ENCODE data around the gene COQ9. TPM values are rescaled to one million over a fixed set of nuclear protein-coding genes. Genes with fewer than 3 reads are reported as not detected.

The COQ9 gene
- total and polyA plus RNA-seq, 4 donors: 22.0 to 48.2 (median 29.2) TPM

DNA sequence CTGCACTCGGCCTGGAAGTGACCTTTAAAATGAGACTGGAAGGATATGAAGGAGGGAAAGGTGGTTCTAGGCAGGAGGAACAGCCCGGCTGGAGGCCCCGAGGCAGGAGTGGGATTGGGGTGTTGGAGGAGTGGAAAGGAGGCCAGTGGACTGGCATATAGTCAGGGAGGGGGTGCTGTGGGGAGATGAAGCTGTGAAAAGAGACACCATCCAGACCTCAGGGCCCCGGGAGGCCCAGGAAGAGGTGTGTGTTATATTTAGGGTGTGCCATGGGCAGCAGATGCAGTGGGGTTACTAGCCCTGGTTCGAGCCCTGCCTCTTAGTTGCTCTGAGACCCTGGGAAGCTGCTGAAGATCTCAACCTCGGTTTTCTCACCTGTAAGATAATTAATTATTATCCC lies 57.9 kb downstream of the COQ9 start:
- Histone ChIP-seq H3K27me3 (ENCODE audit: control insufficient read depth in 1 of 2, insufficient read depth in 2 of 2, low read length in 1 of 2) (no peaks in the 10 kb centered on the region), H3K4me3 (ENCODE audit: low read length in 2 of 2) (no peak overlapping the region), H3K27ac (ENCODE audit: low read depth in 1 of 2, low read length in 2 of 2) (no peak overlapping the region), H3K36me3 (ENCODE audit: control insufficient read depth in 1 of 2, insufficient read depth in 2 of 2, low read length in 1 of 2) (no peaks in the 10 kb centered on the region), H3K4me1 (ENCODE audit: control insufficient read depth in 1 of 2, insufficient read depth in 2 of 2, low read length in 2 of 2) (no peaks in the 10 kb centered on the region), H3K9me3 (ENCODE audit: control insufficient read depth, low read length) (no peaks in the 10 kb centered on the region)
- no peak for DNase-seq
- intact Hi-C loops (cut with DNase I): no loop called here
- WGBS, 2 donors: 81 to 84% methylated on average over 6 of the region's 6 CpGs
- ATAC-seq (ENCODE audit: low FRiP score): no peak

DNA sequence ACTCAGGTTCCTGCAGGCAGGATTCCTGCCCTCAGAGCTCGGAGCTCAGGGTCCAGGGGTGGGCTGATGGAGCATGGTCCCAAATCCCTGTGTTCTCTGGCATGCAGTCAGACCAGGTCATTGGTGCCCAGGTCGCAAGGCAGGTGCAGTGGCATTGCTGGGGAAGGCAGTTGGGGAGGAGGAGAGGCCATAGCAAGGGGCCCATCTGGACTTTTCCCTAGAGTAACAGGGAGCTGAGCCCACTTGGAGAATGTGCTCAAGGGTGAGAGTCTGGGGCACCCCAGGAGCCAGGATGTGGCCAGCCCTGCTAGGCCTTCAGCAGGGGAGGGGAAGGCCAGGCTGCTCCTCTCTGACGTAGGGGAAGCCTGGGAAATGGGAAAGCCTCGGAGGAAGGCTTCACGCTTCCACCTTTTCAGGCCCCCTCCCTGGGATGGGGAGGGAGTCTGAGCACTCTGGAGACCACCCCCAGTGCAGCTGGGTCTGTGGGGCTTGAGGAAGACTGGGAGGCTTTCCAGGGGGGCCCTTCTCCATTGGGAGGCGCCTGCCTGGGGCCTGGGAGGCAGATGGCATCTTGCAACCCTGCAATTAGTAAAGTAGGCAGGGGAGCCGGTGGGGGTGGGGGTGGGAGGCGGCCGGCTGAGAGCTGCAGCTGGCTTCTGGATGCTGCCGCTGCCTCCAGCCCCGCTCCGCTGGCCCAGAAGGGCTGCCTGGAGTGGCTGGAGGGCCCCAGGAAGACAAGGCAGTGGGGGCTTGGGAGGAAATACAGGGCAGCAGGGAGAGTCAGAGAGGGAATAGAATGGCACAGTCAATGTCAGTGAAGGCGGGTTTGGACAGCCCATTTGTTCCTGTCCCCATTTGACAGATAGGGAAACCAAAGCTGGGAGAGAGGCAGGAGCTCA lies 60.1 kb downstream of the COQ9 start:
- H3K27me3 ChIP-seq (ENCODE audit: control insufficient read depth in 1 of 2, insufficient read depth in 2 of 2, low read length in 1 of 2): no peaks in the 10 kb centered on the region
- no peaks in the 10 kb centered on the region for H3K4me1 ChIP-seq (ENCODE audit: control insufficient read depth in 1 of 2, insufficient read depth in 2 of 2, low read length in 2 of 2)
- no peaks in the 10 kb centered on the region for H3K36me3 ChIP-seq (ENCODE audit: control insufficient read depth in 1 of 2, insufficient read depth in 2 of 2, low read length in 1 of 2)
- ATAC-seq (ENCODE audit: low FRiP score): no peak
- H3K4me3 ChIP-seq (ENCODE audit: low read length in 2 of 2): no peak overlapping the region
- no peak overlapping the region for H3K27ac ChIP-seq (ENCODE audit: low read depth in 1 of 2, low read length in 2 of 2)
- intact Hi-C loops (cut with DNase I): no loop called here
- no peaks in the 10 kb centered on the region for H3K9me3 ChIP-seq (ENCODE audit: control insufficient read depth, low read length)
- WGBS, 2 donors: 78 to 86% methylated on average over 11 to 13 of the region's 13 CpGs
- no peak for DNase-seq

DNA sequence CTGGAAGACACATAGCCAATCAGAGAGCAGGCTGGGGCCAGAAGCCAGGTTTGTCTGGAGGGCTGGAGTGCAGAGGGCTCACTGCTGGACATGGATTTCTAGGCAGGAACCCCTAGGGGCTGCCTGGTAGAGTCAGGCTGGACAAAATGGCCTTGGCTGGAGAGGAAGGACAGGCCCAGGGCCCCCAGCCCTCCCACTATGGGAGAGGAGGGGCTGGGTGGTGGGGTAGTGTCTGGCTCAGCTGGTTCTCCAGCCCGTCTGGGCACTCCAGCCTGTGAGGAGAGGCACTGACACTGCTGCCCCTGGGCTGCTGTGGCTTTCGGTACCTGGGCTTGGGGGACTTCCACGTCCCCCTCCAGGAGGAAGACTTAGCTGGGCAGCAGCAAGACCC lies 60.8 kb downstream of the COQ9 start:
- intact Hi-C loops (cut with DNase I): no loop called here
- no peak for DNase-seq
- Histone ChIP-seq H3K36me3 (ENCODE audit: control insufficient read depth in 1 of 2, insufficient read depth in 2 of 2, low read length in 1 of 2) (no peaks in the 10 kb centered on the region), H3K4me3 (ENCODE audit: low read length in 2 of 2) (no peak overlapping the region), H3K4me1 (ENCODE audit: control insufficient read depth in 1 of 2, insufficient read depth in 2 of 2, low read length in 2 of 2) (no peaks in the 10 kb centered on the region), H3K9me3 (ENCODE audit: control insufficient read depth, low read length) (no peaks in the 10 kb centered on the region), H3K27me3 (ENCODE audit: control insufficient read depth in 1 of 2, insufficient read depth in 2 of 2, low read length in 1 of 2) (no peaks in the 10 kb centered on the region), H3K27ac (ENCODE audit: low read depth in 1 of 2, low read length in 2 of 2) (no peak overlapping the region)
- 90 to 97% methylated on average over 3 of the region's 3 CpGs for WGBS, 2 donors
- no peak for ATAC-seq (ENCODE audit: low FRiP score)

DNA sequence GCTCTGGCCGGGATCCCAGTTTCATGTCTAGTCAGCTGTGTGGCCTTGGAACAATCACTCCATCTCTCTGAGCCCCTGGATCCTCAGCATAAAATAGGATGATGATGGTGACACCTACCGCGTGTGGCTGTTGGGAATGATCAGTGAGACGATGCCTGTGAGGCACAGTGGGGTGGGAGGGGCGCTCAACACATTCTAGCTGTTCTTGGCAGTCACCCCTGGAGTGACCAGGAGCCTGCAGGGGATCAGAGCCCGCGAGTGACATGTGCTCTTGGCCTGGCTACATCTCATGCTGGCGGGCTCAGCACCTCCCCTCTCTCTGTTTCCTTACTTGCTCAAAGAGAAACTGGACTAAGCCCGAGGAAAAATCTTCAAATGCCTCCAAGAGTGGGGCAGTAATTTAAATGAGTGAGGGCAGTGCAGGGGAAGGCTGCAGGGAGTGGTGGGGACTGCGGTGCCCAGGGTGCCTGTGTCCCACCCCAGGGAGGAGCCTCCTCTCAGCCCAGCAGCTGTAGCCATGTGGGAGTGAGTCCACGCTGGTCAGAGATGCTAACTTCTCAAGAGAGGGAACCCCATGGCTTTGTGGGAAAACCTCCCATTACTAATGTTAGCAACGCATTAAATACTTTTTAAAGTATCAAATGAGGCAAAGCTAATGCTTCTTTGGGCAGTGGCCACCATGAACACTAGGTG lies 62.1 kb downstream of the COQ9 start:
- no peaks in the 10 kb centered on the region for H3K4me1 ChIP-seq (ENCODE audit: control insufficient read depth in 1 of 2, insufficient read depth in 2 of 2, low read length in 2 of 2)
- no peak overlapping the region for H3K4me3 ChIP-seq (ENCODE audit: low read length in 2 of 2)
- H3K27ac ChIP-seq (ENCODE audit: low read depth in 1 of 2, low read length in 2 of 2): no peak overlapping the region
- DNase-seq (no peak), ATAC-seq (ENCODE audit: low FRiP score) (no peak)
- no peaks in the 10 kb centered on the region for H3K36me3 ChIP-seq (ENCODE audit: control insufficient read depth in 1 of 2, insufficient read depth in 2 of 2, low read length in 1 of 2)
- H3K27me3 ChIP-seq (ENCODE audit: control insufficient read depth in 1 of 2, insufficient read depth in 2 of 2, low read length in 1 of 2): no peaks in the 10 kb centered on the region
- intact Hi-C loops (cut with DNase I): no loop called here
- H3K9me3 ChIP-seq (ENCODE audit: control insufficient read depth, low read length): no peaks in the 10 kb centered on the region
- 40 to 44% methylated on average over 12 of the region's 12 CpGs for WGBS, 2 donors

DNA sequence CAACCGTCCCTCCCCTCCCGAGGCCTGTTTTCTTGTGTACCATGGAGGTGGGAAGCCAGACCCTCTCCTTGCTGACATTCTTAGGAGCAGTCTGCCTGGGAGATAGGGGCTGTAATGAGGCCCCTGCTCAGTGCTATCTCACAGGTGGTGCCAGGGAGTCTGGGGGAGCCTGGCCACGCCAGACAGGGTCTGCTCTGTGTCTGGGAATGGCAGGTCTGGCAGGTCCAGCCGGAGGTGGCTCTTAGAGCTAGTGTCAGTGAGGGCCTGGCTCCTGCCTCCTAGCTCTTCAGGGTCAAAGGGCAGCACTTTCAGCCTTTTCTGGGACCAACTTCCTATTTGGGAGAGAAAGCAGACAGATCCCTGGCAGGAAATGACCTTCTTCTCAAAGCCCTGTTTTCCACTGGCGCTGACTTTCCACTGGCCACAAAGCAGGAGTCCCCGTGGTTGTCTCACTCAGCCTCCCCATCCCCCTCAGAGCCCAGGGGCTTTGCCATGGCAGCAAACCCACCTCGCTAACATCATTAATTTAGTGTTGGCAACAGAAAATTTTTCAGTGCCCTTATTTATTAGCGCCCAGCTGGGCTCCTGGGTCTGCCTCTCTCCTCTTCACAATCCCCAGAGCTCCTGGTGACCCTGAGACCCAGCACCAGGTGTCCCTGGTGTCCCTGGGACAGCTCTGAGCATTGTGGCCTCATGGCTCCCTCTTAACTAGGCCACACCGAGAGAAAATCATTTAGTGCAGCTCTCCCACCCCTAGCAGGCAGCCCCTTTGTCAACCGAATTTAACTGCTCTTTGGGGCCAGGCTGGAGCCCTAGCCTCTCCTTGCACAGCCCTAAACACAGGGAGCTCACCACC lies 63.0 kb downstream of the COQ9 start:
- DNase-seq: no peak
- intact Hi-C loops (cut with DNase I): no loop called here
- no peak for ATAC-seq (ENCODE audit: low FRiP score)

More for the DNA sequence above, 63.0 kb downstream of the COQ9 start:
- H3K4me1 ChIP-seq (ENCODE audit: control insufficient read depth in 1 of 2, insufficient read depth in 2 of 2, low read length in 2 of 2): no peaks in the 10 kb centered on the region
- H3K4me3 ChIP-seq (ENCODE audit: low read length in 2 of 2): no peak overlapping the region
- no peaks in the 10 kb centered on the region for H3K27me3 ChIP-seq (ENCODE audit: control insufficient read depth in 1 of 2, insufficient read depth in 2 of 2, low read length in 1 of 2)
- H3K9me3 ChIP-seq (ENCODE audit: control insufficient read depth, low read length): no peaks in the 10 kb centered on the region
- H3K36me3 ChIP-seq (ENCODE audit: control insufficient read depth in 1 of 2, insufficient read depth in 2 of 2, low read length in 1 of 2): no peaks in the 10 kb centered on the region
- 51 to 59% methylated on average over 10 of the region's 10 CpGs for WGBS, 2 donors
- H3K27ac ChIP-seq (ENCODE audit: low read depth in 1 of 2, low read length in 2 of 2): no peak overlapping the region

Other genes with a start within 250 kb of the COQ9 start
- 10 to 100 TPM; 39.1 to 47.5 TPM for gene ARL2BP, start 202.2 kb upstream of the COQ9 start, total RNA-seq
- gene ARL2BP, start 202.2 kb upstream of the COQ9 start, polyA plus RNA-seq: 10 to 100 TPM; 42.1 to 65.4 TPM
- gene PLLP, start 162.8 kb upstream of the COQ9 start, total RNA-seq: 1 to 10 TPM; 2.2 to 2.6 TPM
- gene PLLP, start 162.8 kb upstream of the COQ9 start, polyA plus RNA-seq: 1 to 10 TPM; 3.0 to 7.6 TPM
- under 1 TPM; 0.24 to 0.29 TPM for gene CCL22, start 88.7 kb upstream of the COQ9 start, total RNA-seq
- gene CCL22, start 88.7 kb upstream of the COQ9 start, polyA plus RNA-seq: under 1 TPM in 1 of 2 donors, not detected in 1; 0.08 TPM
- gene CX3CL1, start 75.0 kb upstream of the COQ9 start, total RNA-seq: 10 to 100 TPM; 45.5 to 47.5 TPM
- 10 to 100 TPM; 17.5 to 62.5 TPM for gene CX3CL1, start 75.0 kb upstream of the COQ9 start, polyA plus RNA-seq
- gene CCL17, start 42.7 kb upstream of the COQ9 start, total RNA-seq: under 1 TPM in 1 of 2 donors, not detected in 1; 0.94 TPM
- gene CCL17, start 42.7 kb upstream of the COQ9 start, polyA plus RNA-seq: not detected
- 10 to 100 TPM; 26.7 to 27.4 TPM for gene CIAPIN1, start 94 bp upstream of the COQ9 start, total RNA-seq
- 10 to 100 TPM; 16.3 to 21.6 TPM for gene CIAPIN1, start 94 bp upstream of the COQ9 start, polyA plus RNA-seq
- 10 to 100 TPM; 43.8 to 49.7 TPM for gene POLR2C, start 15.2 kb downstream of the COQ9 start, total RNA-seq
- gene POLR2C, start 15.2 kb downstream of the COQ9 start, polyA plus RNA-seq: 10 to 100 TPM; 49.3 to 55.3 TPM
- gene DOK4, start 39.0 kb downstream of the COQ9 start, total RNA-seq: 10 to 100 TPM; 35.5 to 44.5 TPM
- 10 to 100 TPM; 26.4 to 54.1 TPM for gene DOK4, start 39.0 kb downstream of the COQ9 start, polyA plus RNA-seq
- gene CCDC102A, start 89.1 kb downstream of the COQ9 start, total RNA-seq: 10 to 100 TPM; 15.3 to 21.9 TPM
- gene CCDC102A, start 89.1 kb downstream of the COQ9 start, polyA plus RNA-seq: 10 to 100 TPM; 12.9 to 14.1 TPM
- under 1 TPM; 0.26 to 0.69 TPM for gene ADGRG5, start 95.2 kb downstream of the COQ9 start, total RNA-seq
- gene ADGRG5, start 95.2 kb downstream of the COQ9 start, polyA plus RNA-seq: under 1 TPM in 1 of 2 donors, not detected in 1; 0.63 TPM
- 10 to 100 TPM; 33.0 to 68.4 TPM for gene ADGRG1, start 181.2 kb downstream of the COQ9 start, total RNA-seq
- 1 to 10 TPM; 1.2 to 2.1 TPM for gene ADGRG1, start 181.2 kb downstream of the COQ9 start, polyA plus RNA-seq
- 1 to 10 TPM in 1 of 2 donors, under 1 TPM in 1; 0.84 to 3.9 TPM for gene ADGRG3, start 220.8 kb downstream of the COQ9 start, total RNA-seq
- gene ADGRG3, start 220.8 kb downstream of the COQ9 start, polyA plus RNA-seq: under 1 TPM; 0.08 to 0.25 TPM
- not detected for gene DRC7, start 247.3 kb downstream of the COQ9 start, total RNA-seq
- under 1 TPM in 1 of 2 donors, not detected in 1; 0.08 TPM for gene DRC7, start 247.3 kb downstream of the COQ9 start, polyA plus RNA-seq

All from aorta (tissue), 5 donors.